ENCODE results near the gene DCLRE1B.

Gene DCLRE1B

GRCh38 chr1:113928187-113928930 is 23.2 kb downstream of the DCLRE1B start:
- Histone ChIP-seq H3K4me1 (ENCODE audit: insufficient read depth, low read length) (0 out of 2 replicates have a peak, but pooled peaks cover 2% of the 10 kb centered on the region), H3K9me3 (ENCODE audit: control insufficient read depth, insufficient read depth, low read length) (no peaks in the 10 kb centered on the region), H3K36me3 (ENCODE audit: insufficient read depth, low read length) (no peaks in the 10 kb centered on the region), H3K9ac (ENCODE audit: low read depth, low read length) (peak overlapping the region; percentile 68; the same call in 1 of the 2 replicates)

GRCh38 chr1:113928941-113929749 is 24.0 kb downstream of the DCLRE1B start, which contains the start of gene HIPK1:
HIPK1 (plus strand) TSS chr1:113929324.
- Histone ChIP-seq H3K9me3 (ENCODE audit: control insufficient read depth, insufficient read depth, low read length) (no peaks in the 10 kb centered on the region), H3K4me1 (ENCODE audit: insufficient read depth, low read length) (0 out of 2 replicates have a peak, but pooled peaks cover 2% of the 10 kb centered on the region), H3K9ac (ENCODE audit: low read depth, low read length) (peak within 1 kb of the TSS; percentile 68), H3K36me3 (ENCODE audit: insufficient read depth, low read length) (no peaks in the 10 kb centered on the region)

- H3K36me3 ChIP-seq (ENCODE audit: insufficient read depth, low read length), result no peaks in the 10 kb centered on the region
- H3K9ac ChIP-seq (ENCODE audit: low read depth, low read length), result peak overlapping the region; percentile 68
- no peaks in the 10 kb centered on the region for H3K9me3 ChIP-seq (ENCODE audit: control insufficient read depth, insufficient read depth, low read length)
- 0 out of 2 replicates have a peak, but pooled peaks cover 2% of the 10 kb centered on the region for H3K4me1 ChIP-seq (ENCODE audit: insufficient read depth, low read length)
Measured at GRCh38 chr1:113929750-113930498, 24.8 kb downstream of the DCLRE1B start.

- Histone ChIP-seq H3K4me1 (ENCODE audit: insufficient read depth, low read length) (0 out of 2 replicates have a peak, but pooled peaks cover 2% of the 10 kb centered on the region), H3K9ac (ENCODE audit: low read depth, low read length) (peak overlapping the region; percentile 68), H3K9me3 (ENCODE audit: control insufficient read depth, insufficient read depth, low read length) (no peaks in the 10 kb centered on the region), H3K36me3 (ENCODE audit: insufficient read depth, low read length) (no peaks in the 10 kb centered on the region)
Measured at GRCh38 chr1:113930499-113931161, 25.5 kb downstream of the DCLRE1B start.

- H3K36me3 ChIP-seq (ENCODE audit: insufficient read depth, low read length), result no peaks in the 10 kb centered on the region
- peaks cover 7% of the 10 kb centered on the region; the same call in 1 of the 2 replicates for H3K4me1 ChIP-seq (ENCODE audit: insufficient read depth, low read length)
- H3K9ac ChIP-seq (ENCODE audit: low read depth, low read length), result no peak overlapping the region
- no peaks in the 10 kb centered on the region for H3K9me3 ChIP-seq (ENCODE audit: control insufficient read depth, insufficient read depth, low read length)
Measured at GRCh38 chr1:113931451-113931851, 26.3 kb downstream of the DCLRE1B start.

- peaks cover 9% of the 10 kb centered on the region; the same call in 1 of the 2 replicates for H3K4me1 ChIP-seq (ENCODE audit: insufficient read depth, low read length)
- no peak overlapping the region for H3K9ac ChIP-seq (ENCODE audit: low read depth, low read length)
- no peaks in the 10 kb centered on the region for H3K36me3 ChIP-seq (ENCODE audit: insufficient read depth, low read length)
- H3K9me3 ChIP-seq (ENCODE audit: control insufficient read depth, insufficient read depth, low read length), result no peaks in the 10 kb centered on the region
Measured at GRCh38 chr1:113934006-113934405, 28.9 kb downstream of the DCLRE1B start.

GRCh38 chr1:113934511-113935055 is 29.5 kb downstream of the DCLRE1B start:
- Histone ChIP-seq H3K36me3 (ENCODE audit: insufficient read depth, low read length) (no peaks in the 10 kb centered on the region), H3K9ac (ENCODE audit: low read depth, low read length) (no peak overlapping the region), H3K9me3 (ENCODE audit: control insufficient read depth, insufficient read depth, low read length) (no peaks in the 10 kb centered on the region), H3K4me1 (ENCODE audit: insufficient read depth, low read length) (peaks cover 9% of the 10 kb centered on the region; the same call in 1 of the 2 replicates)

GRCh38 chr1:113935176-113935575 is 30.1 kb downstream of the DCLRE1B start:
- Histone ChIP-seq H3K4me1 (ENCODE audit: insufficient read depth, low read length) (peaks cover 9% of the 10 kb centered on the region; the same call in 1 of the 2 replicates), H3K9me3 (ENCODE audit: control insufficient read depth, insufficient read depth, low read length) (no peaks in the 10 kb centered on the region), H3K36me3 (ENCODE audit: insufficient read depth, low read length) (no peaks in the 10 kb centered on the region), H3K9ac (ENCODE audit: low read depth, low read length) (no peak overlapping the region)

- Histone ChIP-seq H3K9me3 (ENCODE audit: control insufficient read depth, insufficient read depth, low read length) (no peaks in the 10 kb centered on the region), H3K9ac (ENCODE audit: low read depth, low read length) (no peak overlapping the region), H3K36me3 (ENCODE audit: insufficient read depth, low read length) (0 out of 2 replicates have a peak, but pooled peaks cover 2% of the 10 kb centered on the region), H3K4me1 (ENCODE audit: insufficient read depth, low read length) (peaks cover 9% of the 10 kb centered on the region; the same call in 1 of the 2 replicates)
Measured at GRCh38 chr1:113935970-113936369, 30.8 kb downstream of the DCLRE1B start.

GRCh38 chr1:113937146-113937545 is 32.0 kb downstream of the DCLRE1B start:
- Histone ChIP-seq H3K4me1 (ENCODE audit: insufficient read depth, low read length) (peaks cover 9% of the 10 kb centered on the region; the same call in 1 of the 2 replicates), H3K36me3 (ENCODE audit: insufficient read depth, low read length) (0 out of 2 replicates have a peak, but pooled peaks cover 6% of the 10 kb centered on the region), H3K9ac (ENCODE audit: low read depth, low read length) (no peak overlapping the region), H3K9me3 (ENCODE audit: control insufficient read depth, insufficient read depth, low read length) (no peaks in the 10 kb centered on the region)

GRCh38 chr1:113938192-113938591 is 33.1 kb downstream of the DCLRE1B start:
- 0 out of 2 replicates have a peak, but pooled peaks cover 6% of the 10 kb centered on the region for H3K36me3 ChIP-seq (ENCODE audit: insufficient read depth, low read length)
- no peaks in the 10 kb centered on the region for H3K9me3 ChIP-seq (ENCODE audit: control insufficient read depth, insufficient read depth, low read length)
- no peak overlapping the region for H3K9ac ChIP-seq (ENCODE audit: low read depth, low read length)
- peaks cover 9% of the 10 kb centered on the region; the same call in 1 of the 2 replicates for H3K4me1 ChIP-seq (ENCODE audit: insufficient read depth, low read length)

- no peaks in the 10 kb centered on the region for H3K9me3 ChIP-seq (ENCODE audit: control insufficient read depth, insufficient read depth, low read length)
- H3K4me1 ChIP-seq (ENCODE audit: insufficient read depth, low read length), result peaks cover 9% of the 10 kb centered on the region; the same call in 1 of the 2 replicates
- H3K9ac ChIP-seq (ENCODE audit: low read depth, low read length), result no peak overlapping the region
- H3K36me3 ChIP-seq (ENCODE audit: insufficient read depth, low read length), result 0 out of 2 replicates have a peak, but pooled peaks cover 6% of the 10 kb centered on the region
Measured at GRCh38 chr1:113940365-113941244, 35.5 kb downstream of the DCLRE1B start.

Measured in ES-I3 (cell line).